ENCODE data around the gene KCNJ5. TPM values are rescaled to one million over a fixed set of nuclear protein-coding genes. Genes with fewer than 3 reads are reported as not detected.

KCNJ5 gene
- total and polyA plus RNA-seq, 2 of the 4 experiments (the other 2 are of a cell fraction), result 0.07 to 0.18 TPM

DNA sequence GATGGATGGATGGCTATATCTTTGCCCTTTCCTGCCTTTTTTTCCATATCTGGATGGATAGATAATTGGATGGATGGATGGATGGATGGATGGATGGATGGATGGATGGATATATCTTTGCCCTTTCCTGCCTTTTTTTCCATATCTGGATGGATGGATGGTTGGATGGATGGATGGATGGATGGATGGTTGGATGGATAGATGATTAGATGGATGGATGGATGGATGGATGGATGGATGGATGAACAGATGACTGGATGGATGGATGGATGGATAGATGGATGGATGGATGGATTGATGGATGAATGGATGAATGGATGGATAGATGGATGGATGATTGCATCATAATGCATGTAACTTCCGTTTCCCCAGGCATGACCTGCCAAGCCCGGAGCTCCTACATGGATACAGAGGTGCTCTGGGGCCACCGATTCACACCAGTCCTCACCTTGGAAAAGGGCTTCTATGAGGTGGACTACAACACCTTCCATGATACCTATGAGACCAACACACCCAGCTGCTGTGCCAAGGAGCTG is 24.9 kb downstream of the KCNJ5 start:
- H2AK9ac ChIP-seq (replicated peaks; ENCODE audit: low read depth, low read length, poor library complexity), result no peak overlapping the region
- dilution Hi-C loops (cut with HindIII; ENCODE audit: low sequenced_read_pairs, unreplicated experiment), result no loop called here
- no peak overlapping the region for H2AFZ ChIP-seq (replicated peaks; ENCODE audit: low read length, poor library complexity)
- no peak overlapping the region for H3K56ac ChIP-seq (ENCODE audit: extremely low read depth, insufficient read depth, low read length)
- no peak overlapping the region for H4K8ac ChIP-seq (ENCODE audit: low read depth in 2 of 2, low read length in 2 of 2)
- no peak overlapping the region for H4K5ac ChIP-seq (ENCODE audit: low read depth, low read length)
- BruUV-seq (replicated peaks), result no TSS peak
- no peak overlapping the region; the same call in 1 of the 2 replicates for H2AK5ac ChIP-seq (ENCODE audit: low read depth, low read length)
- H2BK120ac ChIP-seq (ENCODE audit: low read depth, low read length), result no peak overlapping the region
- TF ChIP-seq NFE2L2 (IDR thresholded peaks at IDR 0.05; ENCODE audit: low read depth, low read length) (no peak), SMC3 (IDR thresholded peaks at IDR 0.05; ENCODE audit: low read depth, low read length) (no peak), RCOR1 (IDR thresholded peaks at IDR 0.05; ENCODE audit: insufficient replicate concordance, low read length) (no peak), USF2 (IDR thresholded peaks at IDR 0.05; ENCODE audit: low read depth, low read length) (no peak), RFX5 (IDR thresholded peaks at IDR 0.05; ENCODE audit: low read depth, low read length) (no peak), FOS (IDR thresholded peaks at IDR 0.05; ENCODE audit: low read depth, low read length) (no peak), BHLHE40 (IDR thresholded peaks at IDR 0.05; ENCODE audit: low read depth, low read length) (no peak), CEBPB (IDR thresholded peaks at IDR 0.05; ENCODE audit: low read depth, low read length) (peak; percentile 55), ELK1 (IDR thresholded peaks at IDR 0.05; ENCODE audit: borderline replicate concordance, low read depth, low read length) (no peak)
- ChIA-PET CTCF (no interaction called here), POLR2A (ENCODE audit: unreplicated experiment) (no interaction called here)
- intact Hi-C loops (cut with micrococcal nuclease), result no loop called here
- 100% methylated on average over 1 of the region's 3 CpGs; no CpG with 5 or more reads in 1 of the 2 experiments for WGBS, 2 experiments (ENCODE audit: extremely low coverage in 2 of 2, insufficient read length in 1 of 2)
- H3K36me3 ChIP-seq (ENCODE audit: control insufficient read depth, insufficient read depth, low read length), result no peaks in the 10 kb centered on the region
- no peak overlapping the region for H3K18ac ChIP-seq (ENCODE audit: low read depth, low read length)
- peaks cover 2% of the 10 kb centered on the region; the same call in 1 of the 2 replicates for H3K4me1 ChIP-seq (ENCODE audit: control insufficient read depth, insufficient read depth, low read length)
- in situ Hi-C loops (cut with MboI; ENCODE audit: low sequenced_read_pairs), result no loop called here
- H3K4me3 ChIP-seq (ENCODE audit: insufficient read depth, low read depth, low read length), result no peak overlapping the region
- H3K79me1 ChIP-seq (ENCODE audit: low read depth in 1 of 2, low read length in 2 of 2), result no peaks in the 10 kb centered on the region
- H3K27ac ChIP-seq (ENCODE audit: insufficient read depth, low read length), result no peak overlapping the region
- H2BK15ac ChIP-seq (ENCODE audit: low read depth, low read length), result no peak overlapping the region
- peaks cover 3% of the 10 kb centered on the region; the same call in 1 of the 2 replicates for H3K9me3 ChIP-seq (ENCODE audit: control insufficient read depth, insufficient read depth, low read length)
- H3K4ac ChIP-seq (ENCODE audit: low read depth, low read length), result no peak overlapping the region
- no peak overlapping the region for H2BK5ac ChIP-seq (ENCODE audit: low read depth, low read length, poor library complexity, severe bottlenecking)
- no peak for ATAC-seq (ENCODE audit: low read depth)
- H3K4me2 ChIP-seq (ENCODE audit: low read depth, low read length), result no peak overlapping the region
- H3K9me1 ChIP-seq (ENCODE audit: insufficient read depth, low read length), result peaks cover 3% of the 10 kb centered on the region; the same call in 1 of the 2 replicates
- H2BK20ac ChIP-seq (ENCODE audit: low read depth, low read length), result no peak overlapping the region
- peaks cover 44% of the 10 kb centered on the region for H3K27me3 ChIP-seq (ENCODE audit: control insufficient read depth, insufficient read depth, low read length)
- no peak for DNase-seq
- H3K23ac ChIP-seq (ENCODE audit: low read depth, low read length), result no peak overlapping the region
- no peak overlapping the region for H3K9ac ChIP-seq (ENCODE audit: low read depth, low read length)
- H4K91ac ChIP-seq (ENCODE audit: insufficient read depth, low read depth, low read length), result no peak overlapping the region
- H3K14ac ChIP-seq (replicated peaks; ENCODE audit: low read depth, low read length), result no peak overlapping the region
- H4K20me1 ChIP-seq (ENCODE audit: insufficient read depth, low read length), result no peaks in the 10 kb centered on the region
